GM12891 (cell line): ENCODE results near the gene CFC1B.
"Not testable (repeated sequence)": the region's sequence is repeated elsewhere in the genome, so short reads cannot be mapped to it uniquely, and the experiment has no call there.

Source experiments
- PAX5 ChIP-seq: IDR thresholded peaks from 2 replicates; pipeline ENCODE4 v1.6.1; 2011; ENCODE audit warnings: low read length, moderate library complexity, mild to moderate bottlenecking; ENCODE audit not compliant: insufficient read depth, severe bottlenecking
- POLR2A ChIP-seq: IDR thresholded peaks from 2 replicates; pipeline ENCODE4 v1.6.1; 2011; ENCODE audit warnings: low read depth, low read length, control low read depth
- POLR2AphosphoS5 ChIP-seq: IDR thresholded peaks from 2 replicates; pipeline ENCODE4 v1.6.1; 2011; ENCODE audit warnings: low read depth, low read length, control low read depth
- TAF1 ChIP-seq: IDR thresholded peaks from 2 replicates; pipeline ENCODE4 v1.6.1; 2011; ENCODE audit warnings: low read depth, low read length, control low read depth

- TF ChIP-seq POLR2AphosphoS5, POLR2A, PAX5, TAF1: not testable (repeated sequence)
Measured at GRCh38 chr2:130531672-130532071, 10.7 kb downstream of the CFC1B start.
